Suprapubic skin (tissue), 3 donors: ENCODE data around the gene DSCAM.

Experiments used
- POLR2A ChIP-seq, 2 donors: fragments of 450-650 bp; IDR thresholded peaks; one replicate each; pipeline ENCODE4 v1.6.1; 2017; ENCODE audit warnings: antibody characterized with exemption in 2 of 2, mild to moderate bottlenecking in 2 of 2, moderate library complexity in 2 of 2
- TF ChIP-seq, protein P1 (sequence below), 2 donors: fragments of 200-600 bp in 1 of 2; fragments of 450-650 bp in 1 of 2; sonication (generic) in 1 of 2; IDR thresholded peaks; one replicate each; pipeline ENCODE4 v1.5.1; 2016 to 2019; ENCODE audit warnings: antibody characterized with exemption in 2 of 2, mild to moderate bottlenecking in 1 of 2, moderate library complexity in 1 of 2

GRCh38 chr21:40386294-40386911 is 460.6 kb downstream of the DSCAM start:
- no peak for TF ChIP-seq POLR2A (IDR thresholded peaks at IDR 0.05)
- TF ChIP-seq, protein P1, sequence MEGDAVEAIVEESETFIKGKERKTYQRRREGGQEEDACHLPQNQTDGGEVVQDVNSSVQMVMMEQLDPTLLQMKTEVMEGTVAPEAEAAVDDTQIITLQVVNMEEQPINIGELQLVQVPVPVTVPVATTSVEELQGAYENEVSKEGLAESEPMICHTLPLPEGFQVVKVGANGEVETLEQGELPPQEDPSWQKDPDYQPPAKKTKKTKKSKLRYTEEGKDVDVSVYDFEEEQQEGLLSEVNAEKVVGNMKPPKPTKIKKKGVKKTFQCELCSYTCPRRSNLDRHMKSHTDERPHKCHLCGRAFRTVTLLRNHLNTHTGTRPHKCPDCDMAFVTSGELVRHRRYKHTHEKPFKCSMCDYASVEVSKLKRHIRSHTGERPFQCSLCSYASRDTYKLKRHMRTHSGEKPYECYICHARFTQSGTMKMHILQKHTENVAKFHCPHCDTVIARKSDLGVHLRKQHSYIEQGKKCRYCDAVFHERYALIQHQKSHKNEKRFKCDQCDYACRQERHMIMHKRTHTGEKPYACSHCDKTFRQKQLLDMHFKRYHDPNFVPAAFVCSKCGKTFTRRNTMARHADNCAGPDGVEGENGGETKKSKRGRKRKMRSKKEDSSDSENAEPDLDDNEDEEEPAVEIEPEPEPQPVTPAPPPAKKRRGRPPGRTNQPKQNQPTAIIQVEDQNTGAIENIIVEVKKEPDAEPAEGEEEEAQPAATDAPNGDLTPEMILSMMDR (IDR thresholded peaks at IDR 0.05), result peak in 1 of 2 donors; percentile 75
